ENCODE measurements around the gene PALM3. TPM values are rescaled to one million over a fixed set of nuclear protein-coding genes. Genes with fewer than 3 reads are reported as not detected.

PALM3 gene
- total and polyA plus RNA-seq, 9 donors = 0.17 to 2.6 (median 0.33) TPM; not detected in 2

- peak overlapping the region; percentile 97 for H3K4me3 ChIP-seq
- H3K27ac ChIP-seq = peak overlapping the region; percentile 92
- 4 to 13% (median 6%) methylated on average over 21 to 50 of the region's 50 CpGs for WGBS, 3 donors
- intact Hi-C loops (cut with DNase I) = loop anchor here in 1 of 4 donors (5.0 kb wide), 1 partner anchor 53 kb away; the partner anchor contains the start of gene DCAF15
- peak; percentile 90 to 96 (median 94) for DNase-seq
- TF ChIP-seq EP300 (IDR thresholded peaks at IDR 0.05) (no peak), POLR2A (IDR thresholded peaks at IDR 0.05) (peak; percentile 46)
- TF ChIP-seq, protein P1, sequence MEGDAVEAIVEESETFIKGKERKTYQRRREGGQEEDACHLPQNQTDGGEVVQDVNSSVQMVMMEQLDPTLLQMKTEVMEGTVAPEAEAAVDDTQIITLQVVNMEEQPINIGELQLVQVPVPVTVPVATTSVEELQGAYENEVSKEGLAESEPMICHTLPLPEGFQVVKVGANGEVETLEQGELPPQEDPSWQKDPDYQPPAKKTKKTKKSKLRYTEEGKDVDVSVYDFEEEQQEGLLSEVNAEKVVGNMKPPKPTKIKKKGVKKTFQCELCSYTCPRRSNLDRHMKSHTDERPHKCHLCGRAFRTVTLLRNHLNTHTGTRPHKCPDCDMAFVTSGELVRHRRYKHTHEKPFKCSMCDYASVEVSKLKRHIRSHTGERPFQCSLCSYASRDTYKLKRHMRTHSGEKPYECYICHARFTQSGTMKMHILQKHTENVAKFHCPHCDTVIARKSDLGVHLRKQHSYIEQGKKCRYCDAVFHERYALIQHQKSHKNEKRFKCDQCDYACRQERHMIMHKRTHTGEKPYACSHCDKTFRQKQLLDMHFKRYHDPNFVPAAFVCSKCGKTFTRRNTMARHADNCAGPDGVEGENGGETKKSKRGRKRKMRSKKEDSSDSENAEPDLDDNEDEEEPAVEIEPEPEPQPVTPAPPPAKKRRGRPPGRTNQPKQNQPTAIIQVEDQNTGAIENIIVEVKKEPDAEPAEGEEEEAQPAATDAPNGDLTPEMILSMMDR (IDR thresholded peaks at IDR 0.05) = no peak
- H3K9me3 ChIP-seq = no peaks in the 10 kb centered on the region
- no peaks in the 10 kb centered on the region for H3K4me1 ChIP-seq (ENCODE audit: insufficient read depth)
- H3K27me3 ChIP-seq = no peaks in the 10 kb centered on the region
- no peaks in the 10 kb centered on the region for H3K36me3 ChIP-seq
Measured at GRCh38 chr19:14005349-14006084, 56.4 kb downstream of the PALM3 start.

- Histone ChIP-seq H3K9me3 (no peaks in the 10 kb centered on the region), H3K36me3 (no peaks in the 10 kb centered on the region), H3K4me1 (ENCODE audit: insufficient read depth) (no peaks in the 10 kb centered on the region), H3K27me3 (no peaks in the 10 kb centered on the region), H3K27ac (peak overlapping the region; percentile 42 to 92), H3K4me3 (no peak overlapping the region)
- no peak for TF ChIP-seq EP300 (IDR thresholded peaks at IDR 0.05)
- TF ChIP-seq, protein P1 (IDR thresholded peaks at IDR 0.05) = no peak
- no peak for TF ChIP-seq POLR2A (IDR thresholded peaks at IDR 0.05)
- intact Hi-C loops (cut with DNase I) = loop anchor here in 1 of 4 donors (5.0 kb wide), 1 partner anchor 52 kb away; the partner anchor contains the start of gene DCAF15
- 36 to 44% (median 37%) methylated on average over 14 of the region's 14 CpGs for WGBS, 3 donors
- DNase-seq = no peak
Measured at GRCh38 chr19:14004619-14005348, 57.1 kb downstream of the PALM3 start.

Other genes starting within 250 kb of the PALM3 start
- gene NANOS3, start 184.9 kb downstream of the PALM3 start, total RNA-seq = 1 to 10 TPM in 3 of 7 donors, under 1 TPM in 1, not detected in 3; 0.98 to 2.4 (median 1.3) TPM
- under 1 TPM in 1 of 2 donors, not detected in 1; 0.30 TPM for gene NANOS3, start 184.9 kb downstream of the PALM3 start, polyA plus RNA-seq
- 1 to 10 TPM; 1.3 to 3.7 (median 2.3) TPM for gene BRME1, start 156.0 kb downstream of the PALM3 start, total RNA-seq
- 1 to 10 TPM in 1 of 2 donors, under 1 TPM in 1; 0.57 to 2.8 TPM for gene BRME1, start 156.0 kb downstream of the PALM3 start, polyA plus RNA-seq
- gene CC2D1A, start 155.9 kb downstream of the PALM3 start, total RNA-seq = 10 to 100 TPM; 21.0 to 38.1 (median 29.7) TPM
- gene CC2D1A, start 155.9 kb downstream of the PALM3 start, polyA plus RNA-seq = 10 to 100 TPM; 13.1 to 24.1 TPM
- 1 to 10 TPM in 5 of 7 donors, under 1 TPM in 2; 0.48 to 3.8 (median 1.4) TPM for gene PODNL1, start 123.7 kb downstream of the PALM3 start, total RNA-seq
- gene PODNL1, start 123.7 kb downstream of the PALM3 start, polyA plus RNA-seq = 1 to 10 TPM in 1 of 2 donors, under 1 TPM in 1; 0.63 to 3.7 TPM
- 10 to 100 TPM; 11.1 to 28.0 (median 23.4) TPM for gene DCAF15, start 109.6 kb downstream of the PALM3 start, total RNA-seq
- gene DCAF15, start 109.6 kb downstream of the PALM3 start, polyA plus RNA-seq = 10 to 100 TPM in 1 of 2 donors, 1 to 10 TPM in 1; 5.0 to 29.1 TPM
- 10 to 100 TPM in 5 of 7 donors, 1 to 10 TPM in 2; 2.4 to 16.1 (median 14.7) TPM for gene RFX1, start 55.8 kb downstream of the PALM3 start, total RNA-seq
- gene RFX1, start 55.8 kb downstream of the PALM3 start, polyA plus RNA-seq = 1 to 10 TPM; 1.2 to 7.6 TPM
- not detected for gene RLN3, start 33.9 kb downstream of the PALM3 start, total RNA-seq
- not detected for gene RLN3, start 33.9 kb downstream of the PALM3 start, polyA plus RNA-seq
- 1 to 10 TPM in 5 of 7 donors, under 1 TPM in 2; 0.48 to 4.3 (median 1.8) TPM for gene IL27RA, start 30.3 kb downstream of the PALM3 start, total RNA-seq
- 1 to 10 TPM; 2.1 to 2.4 TPM for gene IL27RA, start 30.3 kb downstream of the PALM3 start, polyA plus RNA-seq
- 10 to 100 TPM in 1 of 7 donors, 1 to 10 TPM in 1, under 1 TPM in 5; 0.28 to 13.9 (median 0.53) TPM for gene MISP3, start 10.7 kb upstream of the PALM3 start, total RNA-seq
- gene MISP3, start 10.7 kb upstream of the PALM3 start, polyA plus RNA-seq = 1 to 10 TPM in 1 of 2 donors, under 1 TPM in 1; 0.80 to 1.3 TPM
- not detected for gene C19orf67, start 23.7 kb upstream of the PALM3 start, total RNA-seq
- gene C19orf67, start 23.7 kb upstream of the PALM3 start, polyA plus RNA-seq = under 1 TPM in 1 of 2 donors, not detected in 1; 0.08 TPM
- gene SAMD1, start 28.7 kb upstream of the PALM3 start, total RNA-seq = 10 to 100 TPM; 13.6 to 68.3 (median 41.0) TPM
- gene SAMD1, start 28.7 kb upstream of the PALM3 start, polyA plus RNA-seq = 10 to 100 TPM; 10.5 to 23.6 TPM
- gene PRKACA, start 55.7 kb upstream of the PALM3 start, total RNA-seq = 100 to 1,000 TPM in 5 of 7 donors, 10 to 100 TPM in 2; 33.3 to 280 (median 201) TPM
- gene PRKACA, start 55.7 kb upstream of the PALM3 start, polyA plus RNA-seq = 100 to 1,000 TPM; 104 to 207 TPM
- 1 to 10 TPM in 4 of 7 donors, under 1 TPM in 3; 0.12 to 4.9 (median 1.0) TPM for gene ASF1B, start 74.5 kb upstream of the PALM3 start, total RNA-seq
- 1 to 10 TPM in 1 of 2 donors, under 1 TPM in 1; 0.99 to 1.6 TPM for gene ASF1B, start 74.5 kb upstream of the PALM3 start, polyA plus RNA-seq
- gene ADGRL1, start 144.1 kb upstream of the PALM3 start, total RNA-seq = 10 to 100 TPM in 5 of 7 donors, 1 to 10 TPM in 2; 4.1 to 36.8 (median 22.5) TPM
- gene ADGRL1, start 144.1 kb upstream of the PALM3 start, polyA plus RNA-seq = 1 to 10 TPM; 2.1 to 6.7 TPM

Measured in ovary (tissue), 9 donors.